Breast epithelium (tissue), 3 donors: ENCODE results near the gene ZNF554.
A peak's percentile ranks its signal among the peaks of the same experiment; 100 is the strongest.
"Not testable (repeated sequence)": the region's sequence is repeated elsewhere in the genome, so short reads cannot be mapped to it uniquely, and the experiment has no call there.

Experiments used
- POLR2A ChIP-seq: fragments of 450-650 bp; IDR thresholded peaks from one replicate; pipeline ENCODE4 v1.6.1; 2016; ENCODE audit warnings: antibody characterized with exemption, mild to moderate bottlenecking, moderate library complexity
- TF ChIP-seq, protein P1 (sequence below), 3 donors: fragments of 450-650 bp; IDR thresholded peaks; one replicate each; pipeline ENCODE4 v1.5.1; 2016 to 2017; ENCODE audit warnings: antibody characterized with exemption in 3 of 3, mild to moderate bottlenecking in 3 of 3, moderate library complexity in 3 of 3

DNA sequence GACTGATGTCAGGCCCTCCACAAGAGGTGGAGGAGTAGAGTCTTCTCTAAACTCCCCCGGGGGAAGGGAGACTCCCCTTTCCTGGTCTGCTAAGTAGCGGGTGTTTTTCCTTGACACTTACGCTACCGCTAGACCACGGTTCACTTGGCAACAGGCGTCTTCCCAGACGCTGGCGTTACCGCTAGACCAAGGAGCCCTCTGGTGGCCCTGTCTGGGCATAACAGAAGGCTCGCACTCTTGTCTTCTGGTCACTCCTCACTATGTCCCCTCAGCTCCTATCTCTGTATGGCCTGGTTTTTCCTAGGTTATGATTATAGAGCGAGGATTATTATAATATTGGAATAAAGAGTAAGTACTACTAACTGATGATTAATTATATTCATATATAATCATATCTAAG, 52.5 kb downstream of the ZNF554 start:
- not testable (repeated sequence) for TF ChIP-seq POLR2A
- TF ChIP-seq, protein P1, sequence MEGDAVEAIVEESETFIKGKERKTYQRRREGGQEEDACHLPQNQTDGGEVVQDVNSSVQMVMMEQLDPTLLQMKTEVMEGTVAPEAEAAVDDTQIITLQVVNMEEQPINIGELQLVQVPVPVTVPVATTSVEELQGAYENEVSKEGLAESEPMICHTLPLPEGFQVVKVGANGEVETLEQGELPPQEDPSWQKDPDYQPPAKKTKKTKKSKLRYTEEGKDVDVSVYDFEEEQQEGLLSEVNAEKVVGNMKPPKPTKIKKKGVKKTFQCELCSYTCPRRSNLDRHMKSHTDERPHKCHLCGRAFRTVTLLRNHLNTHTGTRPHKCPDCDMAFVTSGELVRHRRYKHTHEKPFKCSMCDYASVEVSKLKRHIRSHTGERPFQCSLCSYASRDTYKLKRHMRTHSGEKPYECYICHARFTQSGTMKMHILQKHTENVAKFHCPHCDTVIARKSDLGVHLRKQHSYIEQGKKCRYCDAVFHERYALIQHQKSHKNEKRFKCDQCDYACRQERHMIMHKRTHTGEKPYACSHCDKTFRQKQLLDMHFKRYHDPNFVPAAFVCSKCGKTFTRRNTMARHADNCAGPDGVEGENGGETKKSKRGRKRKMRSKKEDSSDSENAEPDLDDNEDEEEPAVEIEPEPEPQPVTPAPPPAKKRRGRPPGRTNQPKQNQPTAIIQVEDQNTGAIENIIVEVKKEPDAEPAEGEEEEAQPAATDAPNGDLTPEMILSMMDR (IDR thresholded peaks at IDR 0.05): peak in 2 of 3 donors; percentile 12 to 28
